Measurements from ENCODE around the gene CELF1. TPM values are rescaled to one million over a fixed set of nuclear protein-coding genes. Genes with fewer than 3 reads are reported as not detected.

CELF1 gene
- total and polyA plus RNA-seq, 9 of the 15 experiments (the other 6 are each of a cell fraction or from before 2014, with no cell fraction given) = 11.3 to 142 (median 77.4) TPM

- TF ChIP-seq KAT7 (CRISPR knock-in tag; IDR thresholded peaks at IDR 0.05; ENCODE audit: borderline replicate concordance) (0 out of 2 replicates have a peak, but pooled peaks have one; percentile 33), ZNF311 (CRISPR knock-in tag; IDR thresholded peaks at IDR 0.05) (no peak), CCAR2 (IDR thresholded peaks at IDR 0.05; ENCODE audit: low read depth, low read length) (no peak), RBM34 (IDR thresholded peaks at IDR 0.05; ENCODE audit: borderline replicate concordance, insufficient read depth, low read length) (no peak)
These were observed 821 bp downstream of the CELF1 start (continued) for GRCh38 chr11:47552056-47552565.

GRCh38 chr11:47551086-47551485 is 1.8 kb downstream of the CELF1 start:
- Histone ChIP-seq H3K9me1 (ENCODE audit: control insufficient read depth, insufficient read depth, low read length) (peaks cover 6% of the 10 kb centered on the region), H3K4me2 (ENCODE audit: insufficient read depth, low read length) (peak overlapping the region; percentile 96), H3K27me3 (ENCODE audit: control insufficient read depth in 2 of 2, insufficient read depth in 2 of 2, low read length in 2 of 2) (no peaks in the 10 kb centered on the region), H3K27ac (ENCODE audit: extremely low read depth, low read depth, low read length) (peak overlapping the region; percentile 7; the same call in 1 of the 3 replicates), H3K79me2 (ENCODE audit: control insufficient read depth, insufficient read depth, low read length) (peaks cover 69% of the 10 kb centered on the region), H2AFZ (ENCODE audit: low read depth, low read length) (no peak overlapping the region), H3K4me1 (replicated peaks in 1 of 2; ENCODE audit: control insufficient read depth in 2 of 2, insufficient read depth in 2 of 2, low read length in 2 of 2) (peaks cover 11 to 18% of the 10 kb centered on the region in 2 experiments; a peak in 4 of 5 replicates), H4K20me1 (replicated peaks; ENCODE audit: control insufficient read depth, insufficient read depth, low read length) (peaks cover 12% of the 10 kb centered on the region), H3K36me3 (ENCODE audit: control insufficient read depth, insufficient read depth, low read length) (peaks cover 27% of the 10 kb centered on the region), H3K9me3 (replicated peaks; ENCODE audit: control insufficient read depth, insufficient read depth, low read depth, low read length) (no peaks in the 10 kb centered on the region), H3K4me3 (peak overlapping the region; percentile 100), H3K9ac (ENCODE audit: insufficient read depth in 1 of 2, low read depth in 2 of 2, low read length in 2 of 2) (peak overlapping the region in 1 of 2 experiments; percentile 92; a peak in 2 of 4 replicates)
- BruUV-seq (replicated peaks) = TSS peak; percentile 39
- intact Hi-C loops (cut with micrococcal nuclease) (loop anchor here (2.0 to 5.0 kb wide), 2 partner anchors 39 to 66 kb away; no protein-coding TSS in a partner anchor), in situ Hi-C loops (cut with MboI) (no loop called here)
- ChIA-PET POLR2A (interaction anchor here (0.6 to 3.8 kb wide), 7 partner anchors 9 to 1556 kb away, joined by 3 to 28 read pairs (median 6); partner anchors contain the start of gene PTPMT1), CTCF (ENCODE audit: low intra/inter-chr PET ratio) (interaction anchor here (1.5 kb wide), 1 partner anchor 66 kb away, joined by 7 read pairs; no protein-coding TSS in a partner anchor)
- FAIRE-seq (peak; percentile 67), ATAC-seq (peak; percentile 59), DNase-seq (ENCODE audit: extremely low read depth in 1 of 4, low spot score in 3 of 4) (peak in 3 of 4 experiments; percentile 46 to 64 (median 48))
- TF ChIP-seq HDAC1 (IDR thresholded peaks at IDR 0.05) (peak in 1 of 2 experiments; percentile 12; a peak in 1 of 4 replicates), ZBTB9 (CRISPR knock-in tag; IDR thresholded peaks at IDR 0.05) (no peak), ZNF217 (CRISPR knock-in tag; IDR thresholded peaks at IDR 0.05) (no peak), ZFX (CRISPR knock-in tag; IDR thresholded peaks at IDR 0.05) (peak; percentile 50), KDM1A (IDR thresholded peaks at IDR 0.05) (peak in 1 of 2 experiments; percentile 22; a peak in 1 of 4 replicates), NONO (IDR thresholded peaks at IDR 0.05; ENCODE audit: low read depth in 2 of 2, low read length in 1 of 2) (no peak), CTCF (IDR thresholded peaks at IDR 0.05 in 2 of 3, conservative IDR thresholded peaks at IDR 0.05 in 1 of 3; ENCODE audit: insufficient read depth in 2 of 3, low read depth in 1 of 3, low read length in 3 of 3) (peak; percentile 50 to 68 (median 51); a peak in 5 of 6 replicates), ZNF143 (CRISPR knock-in tag; IDR thresholded peaks at IDR 0.05) (no peak), NR1H2 (CRISPR knock-in tag; IDR thresholded peaks at IDR 0.05) (no peak), HMBOX1 (IDR thresholded peaks at IDR 0.05) (peak; percentile 92)
